Activated CD4-positive, alpha-beta T cell treated with anti-CD3 and anti-CD28 coated beads, Interleukin-2, amount 50 U/mL, for 4 hours (primary cell): Measurements from ENCODE around the gene MX2.

Experiments
- DNase-seq, 2 experiments: peaks; one replicate each; pipeline ENCODE4 v3.0.0-alpha.2; 2020

The MX2 gene

GRCh38 chr21:41442481-41443186 is 80.8 kb downstream of the MX2 start:
- DNase-seq: no peak

- no peak for DNase-seq
Observed at GRCh38 chr21:41443562-41443961, 81.7 kb downstream of the MX2 start.

GRCh38 chr21:41444703-41445464 is 83.1 kb downstream of the MX2 start:
- DNase-seq: no peak

GRCh38 chr21:41445465-41445862 is 83.6 kb downstream of the MX2 start:
- DNase-seq: no peak

- no peak for DNase-seq
Observed at GRCh38 chr21:41446586-41446985, 84.8 kb downstream of the MX2 start.

- DNase-seq: no peak
Observed at GRCh38 chr21:41447356-41447755, 85.5 kb downstream of the MX2 start.

- DNase-seq: no peak
Observed at GRCh38 chr21:41449613-41450012, 87.8 kb downstream of the MX2 start.

- no peak for DNase-seq
Observed at GRCh38 chr21:41451753-41452676, 90.2 kb downstream of the MX2 start.

GRCh38 chr21:41453198-41453597 is 91.4 kb downstream of the MX2 start:
- no peak for DNase-seq

GRCh38 chr21:41453761-41454160 is 91.9 kb downstream of the MX2 start:
- no peak for DNase-seq

- DNase-seq: no peak
Observed at GRCh38 chr21:41458121-41458520, 96.3 kb downstream of the MX2 start.

- no peak for DNase-seq
Observed at GRCh38 chr21:41458559-41458958, 96.7 kb downstream of the MX2 start.
